SU-DHL-6 (cell line): Measurements from ENCODE around the gene AURKAIP1.

Experiments
- CTCF ChIP-seq: fragments of 200-600 bp; sonication (generic); IDR thresholded peaks from one replicate; pipeline ENCODE4 v1.5.1; 2017; ENCODE audit warnings: antibody characterized with exemption, mild to moderate bottlenecking, low read length, moderate library complexity; ENCODE audit not compliant: insufficient read depth, poor library complexity, severe bottlenecking
- EZH2phosphoT487 ChIP-seq: fragments of 200-600 bp; sonication (generic), shearing (Covaris generic); conservative IDR thresholded peaks from 2 replicates; pipeline ENCODE4 v1.6.1; 2018; ENCODE audit warnings: mild to moderate bottlenecking, antibody characterized with exemption, low read length, moderate library complexity, mixed read lengths

- TF ChIP-seq EZH2phosphoT487 (no peak), CTCF (no peak)
Observed at GRCh38 chr1:1407636-1408318, 32.8 kb upstream of the AURKAIP1 start.
